ENCODE data around the gene FREM2. TPM values are rescaled to one million over a fixed set of nuclear protein-coding genes. Genes with fewer than 3 reads are reported as not detected.

FREM2 gene
- total and polyA plus RNA-seq, 2 of the 4 experiments (the other 2 are of a cell fraction) = not detected

GRCh38 chr13:38821770-38822551 is 135.1 kb downstream of the FREM2 start:
- Histone ChIP-seq H3K23ac (ENCODE audit: low read depth, low read length) (no peak overlapping the region), H3K4me1 (ENCODE audit: control insufficient read depth, insufficient read depth, low read length) (no peaks in the 10 kb centered on the region), H4K8ac (ENCODE audit: low read depth in 2 of 2, low read length in 2 of 2) (no peak overlapping the region), H3K79me1 (ENCODE audit: low read depth in 1 of 2, low read length in 2 of 2) (no peaks in the 10 kb centered on the region), H4K20me1 (ENCODE audit: insufficient read depth, low read length) (no peaks in the 10 kb centered on the region), H3K9me3 (ENCODE audit: control insufficient read depth, insufficient read depth, low read length) (no peaks in the 10 kb centered on the region), H3K27me3 (ENCODE audit: control insufficient read depth, insufficient read depth, low read length) (no peaks in the 10 kb centered on the region), H3K14ac (replicated peaks; ENCODE audit: low read depth, low read length) (no peak overlapping the region), H3K4me3 (ENCODE audit: insufficient read depth, low read depth, low read length) (no peak overlapping the region), H2BK120ac (ENCODE audit: low read depth, low read length) (no peak overlapping the region), H2AFZ (replicated peaks; ENCODE audit: low read length, poor library complexity) (no peak overlapping the region), H3K4ac (ENCODE audit: low read depth, low read length) (no peak overlapping the region), H3K36me3 (ENCODE audit: control insufficient read depth, insufficient read depth, low read length) (no peaks in the 10 kb centered on the region), H3K27ac (ENCODE audit: insufficient read depth, low read length) (no peak overlapping the region), H3K9me1 (ENCODE audit: insufficient read depth, low read length) (no peaks in the 10 kb centered on the region), H2BK20ac (ENCODE audit: low read depth, low read length) (no peak overlapping the region), H4K91ac (ENCODE audit: insufficient read depth, low read depth, low read length) (no peak overlapping the region), H2BK15ac (ENCODE audit: low read depth, low read length) (no peak overlapping the region), H4K5ac (ENCODE audit: low read depth, low read length) (no peak overlapping the region), H2AK9ac (replicated peaks; ENCODE audit: low read depth, low read length, poor library complexity) (no peak overlapping the region), H3K9ac (ENCODE audit: low read depth, low read length) (no peak overlapping the region), H2BK5ac (ENCODE audit: low read depth, low read length, poor library complexity, severe bottlenecking) (no peak overlapping the region), H2AK5ac (ENCODE audit: low read depth, low read length) (no peak overlapping the region), H3K56ac (ENCODE audit: extremely low read depth, insufficient read depth, low read length) (no peak overlapping the region), H3K18ac (ENCODE audit: low read depth, low read length) (no peak overlapping the region), H3K4me2 (ENCODE audit: low read depth, low read length) (no peak overlapping the region)
- TF ChIP-seq FOS (IDR thresholded peaks at IDR 0.05; ENCODE audit: low read depth, low read length) (no peak), BHLHE40 (IDR thresholded peaks at IDR 0.05; ENCODE audit: low read depth, low read length) (no peak), SMC3 (IDR thresholded peaks at IDR 0.05; ENCODE audit: low read depth, low read length) (no peak), MXI1 (IDR thresholded peaks at IDR 0.05; ENCODE audit: borderline replicate concordance, low read depth, low read length) (no peak), RAD21 (IDR thresholded peaks at IDR 0.05; ENCODE audit: low read length) (no peak), RFX5 (IDR thresholded peaks at IDR 0.05; ENCODE audit: low read depth, low read length) (no peak)
- DNase-seq = no peak
- no TSS peak for BruUV-seq (replicated peaks)
- CTCF ChIA-PET = no interaction called here
- WGBS, 2 experiments (ENCODE audit: extremely low coverage in 2 of 2, insufficient read length in 1 of 2) = no CpG with 5 or more reads among the region's 8 CpGs
- no peak for ATAC-seq (ENCODE audit: low read depth)
- dilution Hi-C loops (cut with HindIII; ENCODE audit: low sequenced_read_pairs, unreplicated experiment) = no loop called here
- in situ Hi-C loops (cut with MboI; ENCODE audit: low sequenced_read_pairs) = no loop called here
- intact Hi-C loops (cut with micrococcal nuclease) = no loop called here
- POLR2A ChIA-PET (ENCODE audit: unreplicated experiment) = no interaction called here

All from IMR-90 (cell line).